GM19193 (cell line): ENCODE measurements around the gene PDXK.

Experiments
- POLR2A ChIP-seq: IDR thresholded peaks from 4 replicates; pipeline ENCODE4 v1.6.1; 2011; ENCODE audit not compliant: insufficient read depth, insufficient read length; ENCODE audit errors: extremely low read depth

PDXK gene

GRCh38 chr21:43716376-43717165 lies 2.4 kb upstream of the PDXK start:
- no peak for TF ChIP-seq POLR2A

- no peak for TF ChIP-seq POLR2A
These were observed 1.6 kb upstream of the PDXK start for GRCh38 chr21:43717166-43717853.

GRCh38 chr21:43717967-43718871 lies 710 bp upstream of the PDXK start:
- no peak for TF ChIP-seq POLR2A

- no peak for TF ChIP-seq POLR2A
These were observed 1.0 kb downstream of the PDXK start for GRCh38 chr21:43719748-43720538.

GRCh38 chr21:43720539-43721166 lies 1.7 kb downstream of the PDXK start:
- TF ChIP-seq POLR2A: no peak

- no peak for TF ChIP-seq POLR2A
These were observed 2.3 kb downstream of the PDXK start for GRCh38 chr21:43721206-43721605.

GRCh38 chr21:43721939-43722338 lies 3.0 kb downstream of the PDXK start:
- TF ChIP-seq POLR2A: no peak

GRCh38 chr21:43723648-43724047 lies 4.7 kb downstream of the PDXK start:
- TF ChIP-seq POLR2A: no peak

GRCh38 chr21:43726686-43727518 lies 8.0 kb downstream of the PDXK start:
- TF ChIP-seq POLR2A: no peak

GRCh38 chr21:43727519-43728153 lies 8.7 kb downstream of the PDXK start:
- TF ChIP-seq POLR2A: no peak

GRCh38 chr21:43728154-43728466 lies 9.2 kb downstream of the PDXK start:
- no peak for TF ChIP-seq POLR2A

- TF ChIP-seq POLR2A: peak; percentile 59
These were observed 9.8 kb downstream of the PDXK start for GRCh38 chr21:43728467-43729390.

GRCh38 chr21:43731476-43731875 lies 12.5 kb downstream of the PDXK start:
- TF ChIP-seq POLR2A: no peak
